Left lung (tissue), 10 donors: ENCODE measurements around the gene PLAAT4. TPM values are rescaled to one million over a fixed set of nuclear protein-coding genes. Genes with fewer than 3 reads are reported as not detected.

Source experiments
- ATAC-seq: fragments of 200-7000 bp; cut with Tn5 transposase; one replicate; pipeline ENCODE4 v1.9.1; 2020; ENCODE audit warnings: moderate library complexity
- DNase-seq, 4 donors: peaks; one replicate each; pipeline ENCODE4 v3.0.0-alpha.2; 2013 to 2020
- H3K27ac ChIP-seq, 2 donors: fragments of 200-600 bp; sonication (generic) in 1 of 2; one replicate each; pipeline versions ENCODE4 v1.5.0 to v1.8.0; 2020 to 2021
- H3K27me3 ChIP-seq, 2 donors: fragments of 200-600 bp; sonication (generic) in 1 of 2; one replicate each; pipeline versions ENCODE4 v1.5.0 to v1.8.0; 2020 to 2021
- H3K36me3 ChIP-seq, 2 donors: fragments of 200-600 bp; sonication (generic) in 1 of 2; one replicate each; pipeline versions ENCODE4 v1.5.0 to v1.8.0; 2020 to 2021
- H3K4me1 ChIP-seq, 2 donors: fragments of 200-600 bp; one replicate each; pipeline ENCODE4 v1.8.0; 2021
- H3K4me3 ChIP-seq, 2 donors: fragments of 200-600 bp; sonication (generic) in 1 of 2; one replicate each; pipeline versions ENCODE4 v1.5.0 to v1.8.0; 2020 to 2021; ENCODE audit warnings: mild to moderate bottlenecking in 1 of 2
- H3K9me3 ChIP-seq, 2 donors: fragments of 200-600 bp; sonication (generic) in 1 of 2; one replicate each; pipeline versions ENCODE4 v1.5.0 to v1.8.0; 2020 to 2021
- CTCF ChIP-seq, 2 donors: fragments of 200-600 bp; sonication (generic) in 1 of 2; IDR thresholded peaks; one replicate each; pipeline versions ENCODE4 v1.5.0 to v1.8.0; 2021; ENCODE audit warnings: antibody characterized with exemption in 2 of 2
- intact Hi-C, 2 donors: fragments of 100-400 bp; cut with DNase I; formaldehyde crosslinking; loops; one replicate each; pipeline versions ENCODE4 v1.11.2 to v1.14.2; 2022
- polyA plus RNA-seq, 6 donors: library from polyadenylated mRNA; unstranded; fragments of 120-200 nt; gene quantifications; one replicate each; pipeline ENCODE4 v1.2.1, GENCODE V29; 2013; ENCODE audit not compliant: insufficient read length in 6 of 6
- total RNA-seq, 2 donors: library from RNA; stranded (reverse); fragmentation: NEBNext Ultra II Directional; extraction: Animal tissue kit (Norgen Biotek cat#: 25700); gene quantifications; one replicate each; pipeline ENCODE4 v1.2.1, GENCODE V29; 2021
- donor health status: DM: no; HTN: yes; CAD: no.
- donor health status: DM: no; HTN: no; CAD: no.

The PLAAT4 gene
- total and polyA plus RNA-seq, 8 donors, result 6.5 to 217 (median 8.6) TPM

GRCh38 chr11:63508745-63509144, 27.9 kb upstream of the PLAAT4 start:
- peak in 1 of 4 donors; percentile 73 for DNase-seq
- no peak for TF ChIP-seq CTCF (IDR thresholded peaks at IDR 0.05)

GRCh38 chr11:63510360-63511047, 26.1 kb upstream of the PLAAT4 start:
- Histone ChIP-seq H3K27ac (no peak overlapping the region), H3K4me3 (no peak overlapping the region), H3K27me3 (no peaks in the 10 kb centered on the region), H3K4me1 (peaks cover 0 to 28% of the 10 kb centered on the region in 2 donors), H3K9me3 (no peaks in the 10 kb centered on the region), H3K36me3 (peaks cover 0 to 10% of the 10 kb centered on the region in 2 donors)
- DNase-seq (peak in 1 of 4 donors; percentile 37), ATAC-seq (peak; percentile 73)
- intact Hi-C loops, result no loop called here
- no peak for TF ChIP-seq CTCF (IDR thresholded peaks at IDR 0.05)

More at GRCh38 chr11:63508745-63509144, 27.9 kb upstream of the PLAAT4 start:
- Histone ChIP-seq H3K27ac (no peak overlapping the region), H3K9me3 (no peaks in the 10 kb centered on the region), H3K27me3 (no peaks in the 10 kb centered on the region), H3K4me3 (no peak overlapping the region), H3K4me1 (peaks cover 0 to 46% of the 10 kb centered on the region in 2 donors), H3K36me3 (peaks cover 0 to 6% of the 10 kb centered on the region in 2 donors)
- intact Hi-C loops, result no loop called here
- no peak for ATAC-seq

GRCh38 chr11:63511048-63511748, 25.4 kb upstream of the PLAAT4 start:
- no peak overlapping the region for H3K27ac ChIP-seq
- TF ChIP-seq CTCF (IDR thresholded peaks at IDR 0.05), result no peak
- H3K4me3 ChIP-seq, result no peak overlapping the region
- peaks cover 0 to 10% of the 10 kb centered on the region in 2 donors for H3K36me3 ChIP-seq
- H3K4me1 ChIP-seq, result peaks cover 0 to 21% of the 10 kb centered on the region in 2 donors
- no peaks in the 10 kb centered on the region for H3K9me3 ChIP-seq
- DNase-seq, result no peak
- H3K27me3 ChIP-seq, result no peaks in the 10 kb centered on the region
- ATAC-seq, result no peak
- intact Hi-C loops, result no loop called here

GRCh38 chr11:63512816-63513215, 23.8 kb upstream of the PLAAT4 start:
- no peak for ATAC-seq
- Histone ChIP-seq H3K4me1 (peaks cover 0 to 5% of the 10 kb centered on the region in 2 donors), H3K36me3 (peaks cover 0 to 10% of the 10 kb centered on the region in 2 donors), H3K4me3 (no peak overlapping the region), H3K9me3 (no peaks in the 10 kb centered on the region), H3K27ac (no peak overlapping the region), H3K27me3 (no peaks in the 10 kb centered on the region)
- TF ChIP-seq CTCF (IDR thresholded peaks at IDR 0.05), result no peak
- no peak for DNase-seq
- intact Hi-C loops, result no loop called here

DNA sequence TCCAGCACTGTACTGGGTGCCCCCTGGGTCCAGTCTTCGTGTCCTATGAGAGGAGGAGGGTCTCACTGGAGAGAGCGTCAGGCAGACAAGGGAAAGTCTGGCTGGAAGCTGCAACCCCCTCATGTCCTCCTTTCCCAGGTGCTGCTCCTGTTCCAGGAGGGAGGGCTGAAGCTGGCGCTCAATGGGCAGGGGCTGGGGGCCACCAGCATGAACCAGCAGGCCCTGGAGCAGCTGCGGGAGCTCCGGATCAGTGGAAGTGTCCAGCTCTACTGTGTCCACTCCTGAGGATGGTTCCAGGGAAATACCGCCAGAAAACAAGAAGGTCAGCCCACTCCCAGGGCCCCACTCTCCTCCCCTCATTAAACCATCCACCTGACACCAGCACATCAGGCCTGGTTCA, 20.5 kb upstream of the PLAAT4 start:
- no peak for ATAC-seq

More for the DNA sequence above, 20.5 kb upstream of the PLAAT4 start:
- no peaks in the 10 kb centered on the region for H3K4me1 ChIP-seq
- no peaks in the 10 kb centered on the region for H3K9me3 ChIP-seq
- H3K27me3 ChIP-seq, result no peaks in the 10 kb centered on the region
- no peak for TF ChIP-seq CTCF (IDR thresholded peaks at IDR 0.05)
- H3K36me3 ChIP-seq, result peaks cover 0 to 7% of the 10 kb centered on the region in 2 donors
- intact Hi-C loops, result no loop called here
- no peak overlapping the region for H3K27ac ChIP-seq
- no peak overlapping the region for H3K4me3 ChIP-seq
- no peak for DNase-seq
